ENCODE data around the gene PTCSC3. TPM values are rescaled to one million over a fixed set of nuclear protein-coding genes. Genes with fewer than 3 reads are reported as not detected.

Gene PTCSC3
- total and polyA plus RNA-seq, 2 experiments from 2014 or later = not detected

DNA sequence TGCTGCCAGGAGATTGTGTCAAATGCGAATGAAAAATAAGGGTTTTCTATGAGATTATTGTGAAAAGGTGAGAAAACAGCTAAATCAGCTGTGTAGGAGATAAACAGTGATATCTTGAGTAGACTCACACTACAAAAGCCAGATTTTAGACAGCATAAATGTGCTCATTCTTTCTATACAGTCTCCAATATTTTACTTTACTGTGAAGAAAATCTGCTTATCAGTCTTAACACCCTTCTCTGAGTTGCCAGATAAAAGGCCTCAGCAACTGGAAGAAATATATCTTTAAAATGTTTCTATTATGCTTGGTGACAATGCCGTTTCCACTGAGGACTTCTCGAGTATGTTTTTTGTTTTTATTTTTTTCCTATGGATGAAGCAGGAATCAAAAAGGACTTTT is 47.0 kb upstream of the PTCSC3 start:
- Histone ChIP-seq H2AFZ (peak overlapping the region; percentile 87; the same call in 1 of the 2 replicates), H3F3A (replicated peaks; ENCODE audit: low read depth) (no peaks in the 10 kb centered on the region), H3K27me3 (ENCODE audit: insufficient read depth) (no peaks in the 10 kb centered on the region)

More for the DNA sequence above, 47.0 kb upstream of the PTCSC3 start:
- Mint-ChIP-seq H3K36me3 (ENCODE audit: low read depth) (no peaks in the 10 kb centered on the region), H3K27ac (no peak overlapping the region), H3K4me1 (peaks cover 22% of the 10 kb centered on the region), H3K9me3 (no peaks in the 10 kb centered on the region), H3K27me3 (ENCODE audit: insufficient read depth, low read depth, poor library complexity) (no peaks in the 10 kb centered on the region), H3K4me3 (no peak overlapping the region)
- ATAC-seq (no peak), DNase-seq (ENCODE audit: low spot score) (no peak)
- Histone ChIP-seq H3K4me1 (ENCODE audit: insufficient read depth) (peaks cover 9% of the 10 kb centered on the region; the same call in 1 of the 2 replicates), H3K4me2 (no peak overlapping the region), H3K79me2 (replicated peaks; ENCODE audit: insufficient read depth) (no peaks in the 10 kb centered on the region), H4K20me1 (replicated peaks; ENCODE audit: insufficient read depth) (no peaks in the 10 kb centered on the region), H3K27ac (ENCODE audit: low read depth) (no peak overlapping the region), H3K4me3 (no peak overlapping the region), H3K36me3 (ENCODE audit: insufficient read depth) (no peaks in the 10 kb centered on the region), H3K9me2 (ENCODE audit: insufficient read depth) (peaks cover 7% of the 10 kb centered on the region; the same call in 1 of the 2 replicates)
- no peak for TF ChIP-seq POLR2AphosphoS5 (IDR thresholded peaks at IDR 0.05; ENCODE audit: low read depth)
- no peak for TF ChIP-seq ZNF114 (CRISPR knock-in tag; IDR thresholded peaks at IDR 0.05)
- no peak for TF ChIP-seq CREB1 (CRISPR knock-in tag; IDR thresholded peaks at IDR 0.05; ENCODE audit: low read depth)
- no peak for TF ChIP-seq EZH2phosphoT487 (IDR thresholded peaks at IDR 0.05; ENCODE audit: unreplicated experiment)
- TF ChIP-seq STAT1 (IDR thresholded peaks at IDR 0.05; ENCODE audit: unreplicated experiment) = no peak
- no peak for TF ChIP-seq EZH2 (IDR thresholded peaks at IDR 0.05; ENCODE audit: low read depth, unreplicated experiment)
- TF ChIP-seq NANOG (IDR thresholded peaks at IDR 0.05; ENCODE audit: borderline replicate concordance) = no peak
- TF ChIP-seq, protein P1, sequence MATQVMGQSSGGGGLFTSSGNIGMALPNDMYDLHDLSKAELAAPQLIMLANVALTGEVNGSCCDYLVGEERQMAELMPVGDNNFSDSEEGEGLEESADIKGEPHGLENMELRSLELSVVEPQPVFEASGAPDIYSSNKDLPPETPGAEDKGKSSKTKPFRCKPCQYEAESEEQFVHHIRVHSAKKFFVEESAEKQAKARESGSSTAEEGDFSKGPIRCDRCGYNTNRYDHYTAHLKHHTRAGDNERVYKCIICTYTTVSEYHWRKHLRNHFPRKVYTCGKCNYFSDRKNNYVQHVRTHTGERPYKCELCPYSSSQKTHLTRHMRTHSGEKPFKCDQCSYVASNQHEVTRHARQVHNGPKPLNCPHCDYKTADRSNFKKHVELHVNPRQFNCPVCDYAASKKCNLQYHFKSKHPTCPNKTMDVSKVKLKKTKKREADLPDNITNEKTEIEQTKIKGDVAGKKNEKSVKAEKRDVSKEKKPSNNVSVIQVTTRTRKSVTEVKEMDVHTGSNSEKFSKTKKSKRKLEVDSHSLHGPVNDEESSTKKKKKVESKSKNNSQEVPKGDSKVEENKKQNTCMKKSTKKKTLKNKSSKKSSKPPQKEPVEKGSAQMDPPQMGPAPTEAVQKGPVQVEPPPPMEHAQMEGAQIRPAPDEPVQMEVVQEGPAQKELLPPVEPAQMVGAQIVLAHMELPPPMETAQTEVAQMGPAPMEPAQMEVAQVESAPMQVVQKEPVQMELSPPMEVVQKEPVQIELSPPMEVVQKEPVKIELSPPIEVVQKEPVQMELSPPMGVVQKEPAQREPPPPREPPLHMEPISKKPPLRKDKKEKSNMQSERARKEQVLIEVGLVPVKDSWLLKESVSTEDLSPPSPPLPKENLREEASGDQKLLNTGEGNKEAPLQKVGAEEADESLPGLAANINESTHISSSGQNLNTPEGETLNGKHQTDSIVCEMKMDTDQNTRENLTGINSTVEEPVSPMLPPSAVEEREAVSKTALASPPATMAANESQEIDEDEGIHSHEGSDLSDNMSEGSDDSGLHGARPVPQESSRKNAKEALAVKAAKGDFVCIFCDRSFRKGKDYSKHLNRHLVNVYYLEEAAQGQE (IDR thresholded peaks at IDR 0.05; ENCODE audit: unreplicated experiment) = no peak
- TF ChIP-seq, protein P2, sequence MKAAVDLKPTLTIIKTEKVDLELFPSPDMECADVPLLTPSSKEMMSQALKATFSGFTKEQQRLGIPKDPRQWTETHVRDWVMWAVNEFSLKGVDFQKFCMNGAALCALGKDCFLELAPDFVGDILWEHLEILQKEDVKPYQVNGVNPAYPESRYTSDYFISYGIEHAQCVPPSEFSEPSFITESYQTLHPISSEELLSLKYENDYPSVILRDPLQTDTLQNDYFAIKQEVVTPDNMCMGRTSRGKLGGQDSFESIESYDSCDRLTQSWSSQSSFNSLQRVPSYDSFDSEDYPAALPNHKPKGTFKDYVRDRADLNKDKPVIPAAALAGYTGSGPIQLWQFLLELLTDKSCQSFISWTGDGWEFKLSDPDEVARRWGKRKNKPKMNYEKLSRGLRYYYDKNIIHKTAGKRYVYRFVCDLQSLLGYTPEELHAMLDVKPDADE (IDR thresholded peaks at IDR 0.05) = no peak
- TF ChIP-seq, protein P3, sequence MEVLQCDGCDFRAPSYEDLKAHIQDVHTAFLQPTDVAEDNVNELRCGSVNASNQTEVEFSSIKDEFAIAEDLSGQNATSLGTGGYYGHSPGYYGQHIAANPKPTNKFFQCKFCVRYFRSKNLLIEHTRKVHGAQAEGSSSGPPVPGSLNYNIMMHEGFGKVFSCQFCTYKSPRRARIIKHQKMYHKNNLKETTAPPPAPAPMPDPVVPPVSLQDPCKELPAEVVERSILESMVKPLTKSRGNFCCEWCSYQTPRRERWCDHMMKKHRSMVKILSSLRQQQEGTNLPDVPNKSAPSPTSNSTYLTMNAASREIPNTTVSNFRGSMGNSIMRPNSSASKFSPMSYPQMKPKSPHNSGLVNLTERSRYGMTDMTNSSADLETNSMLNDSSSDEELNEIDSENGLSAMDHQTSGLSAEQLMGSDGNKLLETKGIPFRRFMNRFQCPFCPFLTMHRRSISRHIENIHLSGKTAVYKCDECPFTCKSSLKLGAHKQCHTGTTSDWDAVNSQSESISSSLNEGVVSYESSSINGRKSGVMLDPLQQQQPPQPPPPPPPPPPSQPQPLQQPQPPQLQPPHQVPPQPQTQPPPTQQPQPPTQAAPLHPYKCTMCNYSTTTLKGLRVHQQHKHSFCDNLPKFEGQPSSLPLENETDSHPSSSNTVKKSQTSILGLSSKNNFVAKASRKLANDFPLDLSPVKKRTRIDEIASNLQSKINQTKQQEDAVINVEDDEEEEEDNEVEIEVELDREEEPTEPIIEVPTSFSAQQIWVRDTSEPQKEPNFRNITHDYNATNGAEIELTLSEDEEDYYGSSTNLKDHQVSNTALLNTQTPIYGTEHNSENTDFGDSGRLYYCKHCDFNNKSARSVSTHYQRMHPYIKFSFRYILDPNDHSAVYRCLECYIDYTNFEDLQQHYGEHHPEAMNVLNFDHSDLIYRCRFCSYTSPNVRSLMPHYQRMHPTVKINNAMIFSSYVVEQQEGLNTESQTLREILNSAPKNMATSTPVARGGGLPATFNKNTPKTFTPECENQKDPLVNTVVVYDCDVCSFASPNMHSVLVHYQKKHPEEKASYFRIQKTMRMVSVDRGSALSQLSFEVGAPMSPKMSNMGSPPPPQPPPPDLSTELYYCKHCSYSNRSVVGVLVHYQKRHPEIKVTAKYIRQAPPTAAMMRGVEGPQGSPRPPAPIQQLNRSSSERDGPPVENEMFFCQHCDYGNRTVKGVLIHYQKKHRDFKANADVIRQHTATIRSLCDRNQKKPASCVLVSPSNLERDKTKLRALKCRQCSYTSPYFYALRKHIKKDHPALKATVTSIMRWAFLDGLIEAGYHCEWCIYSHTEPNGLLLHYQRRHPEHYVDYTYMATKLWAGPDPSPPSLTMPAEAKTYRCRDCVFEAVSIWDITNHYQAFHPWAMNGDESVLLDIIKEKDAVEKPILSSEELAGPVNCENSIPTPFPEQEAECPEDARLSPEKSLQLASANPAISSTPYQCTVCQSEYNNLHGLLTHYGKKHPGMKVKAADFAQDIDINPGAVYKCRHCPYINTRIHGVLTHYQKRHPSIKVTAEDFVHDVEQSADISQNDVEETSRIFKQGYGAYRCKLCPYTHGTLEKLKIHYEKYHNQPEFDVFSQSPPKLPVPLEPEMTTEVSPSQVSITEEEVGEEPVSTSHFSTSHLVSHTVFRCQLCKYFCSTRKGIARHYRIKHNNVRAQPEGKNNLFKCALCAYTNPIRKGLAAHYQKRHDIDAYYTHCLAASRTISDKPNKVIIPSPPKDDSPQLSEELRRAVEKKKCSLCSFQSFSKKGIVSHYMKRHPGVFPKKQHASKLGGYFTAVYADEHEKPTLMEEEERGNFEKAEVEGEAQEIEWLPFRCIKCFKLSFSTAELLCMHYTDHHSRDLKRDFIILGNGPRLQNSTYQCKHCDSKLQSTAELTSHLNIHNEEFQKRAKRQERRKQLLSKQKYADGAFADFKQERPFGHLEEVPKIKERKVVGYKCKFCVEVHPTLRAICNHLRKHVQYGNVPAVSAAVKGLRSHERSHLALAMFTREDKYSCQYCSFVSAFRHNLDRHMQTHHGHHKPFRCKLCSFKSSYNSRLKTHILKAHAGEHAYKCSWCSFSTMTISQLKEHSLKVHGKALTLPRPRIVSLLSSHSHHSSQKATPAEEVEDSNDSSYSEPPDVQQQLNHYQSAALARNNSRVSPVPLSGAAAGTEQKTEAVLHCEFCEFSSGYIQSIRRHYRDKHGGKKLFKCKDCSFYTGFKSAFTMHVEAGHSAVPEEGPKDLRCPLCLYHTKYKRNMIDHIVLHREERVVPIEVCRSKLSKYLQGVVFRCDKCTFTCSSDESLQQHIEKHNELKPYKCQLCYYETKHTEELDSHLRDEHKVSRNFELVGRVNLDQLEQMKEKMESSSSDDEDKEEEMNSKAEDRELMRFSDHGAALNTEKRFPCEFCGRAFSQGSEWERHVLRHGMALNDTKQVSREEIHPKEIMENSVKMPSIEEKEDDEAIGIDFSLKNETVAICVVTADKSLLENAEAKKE (CRISPR knock-in tag; IDR thresholded peaks at IDR 0.05) = no peak
- no peak for TF ChIP-seq JUNB (IDR thresholded peaks at IDR 0.05; ENCODE audit: unreplicated experiment)
- TF ChIP-seq, protein P4, sequence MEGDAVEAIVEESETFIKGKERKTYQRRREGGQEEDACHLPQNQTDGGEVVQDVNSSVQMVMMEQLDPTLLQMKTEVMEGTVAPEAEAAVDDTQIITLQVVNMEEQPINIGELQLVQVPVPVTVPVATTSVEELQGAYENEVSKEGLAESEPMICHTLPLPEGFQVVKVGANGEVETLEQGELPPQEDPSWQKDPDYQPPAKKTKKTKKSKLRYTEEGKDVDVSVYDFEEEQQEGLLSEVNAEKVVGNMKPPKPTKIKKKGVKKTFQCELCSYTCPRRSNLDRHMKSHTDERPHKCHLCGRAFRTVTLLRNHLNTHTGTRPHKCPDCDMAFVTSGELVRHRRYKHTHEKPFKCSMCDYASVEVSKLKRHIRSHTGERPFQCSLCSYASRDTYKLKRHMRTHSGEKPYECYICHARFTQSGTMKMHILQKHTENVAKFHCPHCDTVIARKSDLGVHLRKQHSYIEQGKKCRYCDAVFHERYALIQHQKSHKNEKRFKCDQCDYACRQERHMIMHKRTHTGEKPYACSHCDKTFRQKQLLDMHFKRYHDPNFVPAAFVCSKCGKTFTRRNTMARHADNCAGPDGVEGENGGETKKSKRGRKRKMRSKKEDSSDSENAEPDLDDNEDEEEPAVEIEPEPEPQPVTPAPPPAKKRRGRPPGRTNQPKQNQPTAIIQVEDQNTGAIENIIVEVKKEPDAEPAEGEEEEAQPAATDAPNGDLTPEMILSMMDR (conservative IDR thresholded peaks at IDR 0.05; ENCODE audit: low read depth in 2 of 2) = no peak
- no peak for TF ChIP-seq ZNF331 (CRISPR knock-in tag; IDR thresholded peaks at IDR 0.05; ENCODE audit: low read depth)
